HEK293 (cell line): ENCODE results near the gene CCDC9.

Experiments used
- CTCF ChIA-PET: fragments of 350-600 bp; formaldehyde crosslinking; extraction: SDS; loops from one replicate; lab custom pipeline; 2021; ENCODE audit warnings: antibody characterized with exemption; lab: Yijun Ruan, JAX
- POLR2A ChIA-PET: fragments of 300-600 bp; formaldehyde crosslinking; extraction: SDS; loops from one replicate; lab custom pipeline; 2020; ENCODE audit warnings: antibody characterized with exemption, inconsistent platforms; lab: Yijun Ruan, JAX
- H3K27ac ChIP-seq: fragments of 200-500 bp; sonication (Bioruptor generic); 2 replicates; pipeline ENCODE4 v1.5.1; 2014; ENCODE audit warnings: low read depth, low read length, control low read depth, inconsistent platforms; ENCODE audit errors: extremely low read depth
- H3K36me3 ChIP-seq, 2 experiments: fragments of 200-500 bp in 1 of 2; sonication (Bioruptor generic) in 1 of 2; 1 replicate in 1 of 2; 2 replicates in 1 of 2; pipeline ENCODE4 v1.5.1; 2014 to 2017; ENCODE audit warnings: inconsistent platforms in 2 of 2, low read length in 2 of 2; ENCODE audit not compliant: control insufficient read depth in 2 of 2, insufficient read depth in 1 of 2
- H3K4me1 ChIP-seq: fragments of 200-500 bp; sonication (Bioruptor generic); 2 replicates; pipeline ENCODE4 v1.5.1; 2014; ENCODE audit warnings: mild to moderate bottlenecking, low read length, inconsistent platforms; ENCODE audit not compliant: control insufficient read depth, insufficient read depth
- H3K4me3 ChIP-seq: 2 replicates; pipeline ENCODE4 v1.5.1; 2011; ENCODE audit warnings: low read depth, mild to moderate bottlenecking, control low read depth, low read length, moderate library complexity
- H3K9me3 ChIP-seq: fragments of 200-500 bp; sonication (Bioruptor generic); 2 replicates; pipeline ENCODE4 v1.5.1; 2014; ENCODE audit warnings: low read depth, low read length, inconsistent platforms; ENCODE audit not compliant: control insufficient read depth, insufficient read depth
- BCL11A ChIP-seq: fragments of 450-650 bp; formaldehyde crosslinking; IDR thresholded peaks from 2 replicates; pipeline ENCODE4 v1.5.1; 2016; ENCODE audit warnings: low read depth, missing biosample characterization, missing genetic modification characterization
- EGR2 ChIP-seq: fragments of 450-650 bp; formaldehyde crosslinking; IDR thresholded peaks from 2 replicates; pipeline ENCODE4 v1.5.1; 2016; ENCODE audit warnings: low read depth, missing biosample characterization, missing genetic modification characterization
- GLIS1 ChIP-seq: fragments of 450-650 bp; formaldehyde crosslinking; IDR thresholded peaks from 2 replicates; pipeline ENCODE4 v1.5.1; 2016; ENCODE audit warnings: missing biosample characterization, missing genetic modification characterization
- GLIS2 ChIP-seq: fragments of 450-650 bp; formaldehyde crosslinking; IDR thresholded peaks from 2 replicates; pipeline ENCODE4 v1.5.1; 2016; ENCODE audit warnings: missing biosample characterization, missing genetic modification characterization
- KLF1 ChIP-seq: fragments of 450-650 bp; formaldehyde crosslinking; IDR thresholded peaks from 2 replicates; pipeline ENCODE4 v1.5.1; 2016; ENCODE audit warnings: missing biosample characterization, missing genetic modification characterization
- KLF10 ChIP-seq: fragments of 450-650 bp; IDR thresholded peaks from 2 replicates; pipeline ENCODE4 v1.5.1; 2018; ENCODE audit warnings: missing biosample characterization, mild to moderate bottlenecking, missing genetic modification characterization
- KLF16 ChIP-seq: fragments of 450-650 bp; formaldehyde crosslinking; IDR thresholded peaks from 2 replicates; pipeline ENCODE4 v1.5.1; 2017; ENCODE audit warnings: missing biosample characterization, missing genetic modification characterization
- KLF8 ChIP-seq: fragments of 450-650 bp; formaldehyde crosslinking; IDR thresholded peaks from 2 replicates; pipeline ENCODE4 v1.5.1; 2016; ENCODE audit warnings: missing biosample characterization, missing genetic modification characterization
- KLF9 ChIP-seq: fragments of 450-650 bp; formaldehyde crosslinking; IDR thresholded peaks from 2 replicates; pipeline ENCODE4 v1.5.1; 2016; ENCODE audit warnings: missing biosample characterization, missing genetic modification characterization, low read depth
- PATZ1 ChIP-seq: fragments of 450-650 bp; formaldehyde crosslinking; IDR thresholded peaks from 2 replicates; pipeline ENCODE4 v1.5.1; 2016; ENCODE audit warnings: missing biosample characterization, missing genetic modification characterization
- PRDM10 ChIP-seq: fragments of 450-650 bp; formaldehyde crosslinking; IDR thresholded peaks from 2 replicates; pipeline ENCODE4 v1.5.1; 2016; ENCODE audit warnings: missing biosample characterization, missing genetic modification characterization
- REST ChIP-seq: fragments of 450-650 bp; formaldehyde crosslinking; IDR thresholded peaks from 2 replicates; pipeline ENCODE4 v1.5.1; 2016; ENCODE audit warnings: missing biosample characterization, missing genetic modification characterization
- SP2 ChIP-seq: fragments of 450-650 bp; formaldehyde crosslinking; IDR thresholded peaks from 2 replicates; pipeline ENCODE4 v1.5.1; 2016; ENCODE audit warnings: missing biosample characterization, missing genetic modification characterization
- SP3 ChIP-seq: fragments of 450-650 bp; formaldehyde crosslinking; IDR thresholded peaks from 2 replicates; pipeline ENCODE4 v1.5.1; 2016; ENCODE audit warnings: missing biosample characterization, missing genetic modification characterization
- ZEB2 ChIP-seq: fragments of 450-650 bp; formaldehyde crosslinking; IDR thresholded peaks from 2 replicates; pipeline ENCODE4 v1.5.1; 2016; ENCODE audit warnings: missing biosample characterization, missing genetic modification characterization
- ZFHX2 ChIP-seq: fragments of 450-650 bp; formaldehyde crosslinking; conservative IDR thresholded peaks from 2 replicates; pipeline ENCODE4 v1.5.1; 2016; ENCODE audit warnings: missing biosample characterization, missing genetic modification characterization
- ZNF174 ChIP-seq: fragments of 450-650 bp; formaldehyde crosslinking; IDR thresholded peaks from 2 replicates; pipeline ENCODE4 v1.5.0; 2017; ENCODE audit warnings: missing biosample characterization, mild to moderate bottlenecking, missing genetic modification characterization
- ZNF341 ChIP-seq: fragments of 450-650 bp; formaldehyde crosslinking; IDR thresholded peaks from 2 replicates; pipeline ENCODE4; 2016; ENCODE audit warnings: low read depth, missing biosample characterization, missing genetic modification characterization
- ZNF555 ChIP-seq: fragments of 450-650 bp; formaldehyde crosslinking; conservative IDR thresholded peaks from 2 replicates; pipeline ENCODE4 v1.5.1; 2017; ENCODE audit warnings: missing biosample characterization, mild to moderate bottlenecking, missing genetic modification characterization, inconsistent platforms
- ZNF629 ChIP-seq: fragments of 450-650 bp; formaldehyde crosslinking; IDR thresholded peaks from 2 replicates; pipeline ENCODE4 v1.5.1; 2017; ENCODE audit warnings: missing biosample characterization, missing genetic modification characterization
- ZNF639 ChIP-seq: fragments of 450-650 bp; formaldehyde crosslinking; IDR thresholded peaks from 2 replicates; pipeline ENCODE4 v1.5.1; 2016; ENCODE audit warnings: missing biosample characterization, missing genetic modification characterization

CCDC9 gene

GRCh38 chr19:47256693-47257410 is 527 bp downstream of the CCDC9 start:
- H3K36me3 ChIP-seq: peaks cover 10 to 32% of the 10 kb centered on the region in 2 experiments; a peak in 2 of 3 replicates
- peak overlapping the region; percentile 66 for H3K27ac ChIP-seq
- ChIA-PET POLR2A (interaction anchor here (0.5 to 3.7 kb wide), 33 partner anchors 11 to 662 kb away, joined by 3 to 108 read pairs (median 5); partner anchors contain the start of genes DHX34, INAFM1, NPAS1 and SLC1A5), CTCF (interaction anchor here (0.6 to 3.3 kb wide), 7 partner anchors 11 to 46 kb away, joined by 3 to 44 read pairs (median 4); no protein-coding TSS in a partner anchor)
- H3K4me3 ChIP-seq: peak overlapping the region; percentile 70
- peaks cover 19% of the 10 kb centered on the region for H3K4me1 ChIP-seq
- TF ChIP-seq ZNF629 (tag by site-specific recombination) (peak; percentile 55), SP2 (tag by site-specific recombination) (peak; percentile 84), ZNF174 (tag by site-specific recombination) (no peak), PRDM10 (tag by site-specific recombination) (peak; percentile 72), KLF16 (tag by site-specific recombination) (peak; percentile 84), ZNF639 (tag by site-specific recombination) (no peak), BCL11A (tag by site-specific recombination) (no peak), ZEB2 (peak; percentile 16; the same call in 1 of the 2 replicates), KLF8 (tag by site-specific recombination) (peak; percentile 85), GLIS1 (peak; percentile 54), KLF9 (tag by site-specific recombination) (peak; percentile 97), ZFHX2 (tag by site-specific recombination) (peak; percentile 90), SP3 (peak; percentile 99), KLF10 (tag by site-specific recombination) (peak; percentile 93), EGR2 (peak; percentile 83), ZNF555 (tag by site-specific recombination) (no peak), KLF1 (peak; percentile 48), REST (tag by site-specific recombination) (no peak), ZNF341 (tag by site-specific recombination) (peak; percentile 43; the same call in 1 of the 2 replicates), GLIS2 (tag by site-specific recombination) (peak; percentile 49), PATZ1 (tag by site-specific recombination) (peak; percentile 86)
- TF ChIP-seq, all 188 proteins: peak for 16
- H3K9me3 ChIP-seq: no peaks in the 10 kb centered on the region
